Liver (tissue), 9 donors: ENCODE results near the gene CPNE5. TPM values are rescaled to one million over a fixed set of nuclear protein-coding genes. Genes with fewer than 3 reads are reported as not detected.

ENCODE experiments used
- DNase-seq: peaks from one replicate; pipeline ENCODE4 v3.0.0-alpha.2; 2017; ENCODE audit warnings: low spot score
- H3K27ac ChIP-seq, 2 donors: one replicate each; pipeline ENCODE4 v1.7.0; 2013; ENCODE audit warnings: inconsistent platforms in 2 of 2, low read length in 2 of 2, control low read depth in 1 of 2, low read depth in 1 of 2, mild to moderate bottlenecking in 1 of 2
- H3K27me3 ChIP-seq, 4 donors: one replicate each; pipeline versions ENCODE4 v1.6.1 to v1.7.0; 2013; ENCODE audit warnings: low read length in 3 of 4, inconsistent platforms in 1 of 4, mild to moderate bottlenecking in 1 of 4, moderate library complexity in 1 of 4; ENCODE audit not compliant: control insufficient read depth in 4 of 4, insufficient read depth in 4 of 4
- H3K36me3 ChIP-seq, 4 donors: one replicate each; pipeline versions ENCODE4 v1.6.1 to v1.7.0; 2013; ENCODE audit warnings: low read length in 3 of 4, mild to moderate bottlenecking in 3 of 4, low read depth in 1 of 4, moderate library complexity in 1 of 4; ENCODE audit not compliant: control insufficient read depth in 4 of 4, insufficient read depth in 3 of 4
- H3K4me1 ChIP-seq, 4 donors: one replicate each; pipeline versions ENCODE4 v1.6.1 to v1.7.0; 2013; ENCODE audit warnings: low read length in 3 of 4, mild to moderate bottlenecking in 3 of 4, moderate library complexity in 1 of 4; ENCODE audit not compliant: control insufficient read depth in 4 of 4, insufficient read depth in 4 of 4
- H3K4me3 ChIP-seq, 3 donors: one replicate each; pipeline versions ENCODE4 v1.6.1 to v1.7.0; 2013; ENCODE audit warnings: low read length in 3 of 3, control low read depth in 1 of 3, low read depth in 1 of 3, mild to moderate bottlenecking in 1 of 3
- H3K9ac ChIP-seq, 2 donors: one replicate each; pipeline ENCODE4 v1.7.0; 2013; ENCODE audit warnings: low read length in 2 of 2, mild to moderate bottlenecking in 2 of 2, moderate library complexity in 2 of 2, control low read depth in 1 of 2, low read depth in 1 of 2
- H3K9me3 ChIP-seq, 4 donors: one replicate each; pipeline versions ENCODE4 v1.6.1 to v1.7.0; 2013; ENCODE audit warnings: low read length in 3 of 4; ENCODE audit not compliant: control insufficient read depth in 4 of 4
- EGR1 ChIP-seq, 2 donors: IDR thresholded peaks; 2 replicates each; pipeline ENCODE4 v1.6.1; 2016 to 2018; ENCODE audit warnings: antibody characterized with exemption in 2 of 2, low read depth in 2 of 2
- FOXA1 ChIP-seq: IDR thresholded peaks from 2 replicates; pipeline ENCODE4 v1.6.1; 2016; ENCODE audit warnings: antibody characterized with exemption
- FOXA2 ChIP-seq: IDR thresholded peaks from 2 replicates; pipeline ENCODE4 v1.6.1; 2016; ENCODE audit warnings: antibody characterized with exemption
- GABPA ChIP-seq, 2 donors: IDR thresholded peaks in 1 of 2; conservative IDR thresholded peaks in 1 of 2; 2 replicates each; pipeline ENCODE4 v1.6.1; 2016; ENCODE audit warnings: antibody characterized with exemption in 2 of 2, mild to moderate bottlenecking in 1 of 2, moderate library complexity in 1 of 2
- HNF4G ChIP-seq: IDR thresholded peaks from 2 replicates; pipeline ENCODE4 v1.6.1; 2016; ENCODE audit warnings: antibody characterized with exemption
- JUND ChIP-seq, 2 donors: IDR thresholded peaks; 2 replicates each; pipeline ENCODE4 v1.6.1; 2016; ENCODE audit warnings: antibody characterized with exemption in 2 of 2
- NR2F2 ChIP-seq: IDR thresholded peaks from 2 replicates; pipeline ENCODE4 v1.6.1; 2016; ENCODE audit warnings: antibody characterized with exemption
- RAD21 ChIP-seq, 2 donors: IDR thresholded peaks; 2 replicates each; pipeline ENCODE4 v1.6.1; 2016; ENCODE audit warnings: antibody characterized with exemption in 2 of 2, mild to moderate bottlenecking in 2 of 2
- RXRA ChIP-seq, 2 donors: IDR thresholded peaks; 2 replicates each; pipeline ENCODE4 v1.6.1; 2017 to 2018; ENCODE audit warnings: antibody characterized with exemption in 2 of 2, mild to moderate bottlenecking in 1 of 2
- SP1 ChIP-seq: IDR thresholded peaks from 2 replicates; pipeline ENCODE4 v1.6.1; 2018; ENCODE audit warnings: antibody characterized with exemption, mild to moderate bottlenecking
- TAF1 ChIP-seq: conservative IDR thresholded peaks from 2 replicates; pipeline ENCODE4 v1.6.1; 2016; ENCODE audit warnings: antibody characterized with exemption, mild to moderate bottlenecking
- YY1 ChIP-seq: IDR thresholded peaks from 2 replicates; pipeline ENCODE4 v1.6.1; 2016; ENCODE audit warnings: antibody characterized with exemption, mild to moderate bottlenecking
- WGBS: extraction: QIAGEN DNeasy Blood & Tissue Kit; methylation state at CpG from one replicate; pipeline ENCODE4 v1.1.7; 2013; 5-methylcytosine and 5-hydroxymethylcytosine counted together
- polyA plus RNA-seq, 2 donors: library from polyadenylated mRNA; stranded (reverse) in 1 of 2; unstranded in 1 of 2; fragments of 200-250 nt in 1 of 2; fragments of >200 nt in 1 of 2; fragmentation: Nextera tagmentation in 1 of 2; extraction: Ambion mirVana in 1 of 2; gene quantifications; one replicate each; pipeline versions ENCODE4 v1.2.1 to v1.2.3, GENCODE V29; 2013 to 2015
- total RNA-seq, 2 donors: library from RNA; depleted of rRNA; stranded (reverse); fragments of >200 nt; gene quantifications; one replicate each; pipeline ENCODE4 v1.2.3, GENCODE V29; 2014
- TF ChIP-seq, protein P1 (sequence below): IDR thresholded peaks from 2 replicates; pipeline ENCODE4 v1.6.1; 2016; ENCODE audit warnings: antibody characterized with exemption
- TF ChIP-seq, protein P2 (sequence below): IDR thresholded peaks from 2 replicates; pipeline ENCODE4 v1.6.1; 2016; ENCODE audit warnings: antibody characterized with exemption
- TF ChIP-seq, protein P3 (sequence below): fragments of 150-350 bp; IDR thresholded peaks from 2 replicates; pipeline ENCODE4 v1.5.1; 2017; ENCODE audit warnings: improper control_type of control experiment, low read depth, low read length; ENCODE audit not compliant: missing input control
- TF ChIP-seq, protein P4 (sequence below): IDR thresholded peaks from 2 replicates; pipeline ENCODE4 v1.6.1; 2016; ENCODE audit warnings: antibody characterized with exemption
- TF ChIP-seq, protein P5 (sequence below): IDR thresholded peaks from 2 replicates; pipeline ENCODE4 v1.6.1; 2016; ENCODE audit warnings: antibody characterized with exemption, mild to moderate bottlenecking
- donor health status: healthy.
- donor health status: healthy.
- donor health status: healthy.
- donor health status: healthy.
- donor health status: healthy.

CPNE5 gene
- total and polyA plus RNA-seq, 4 donors: 0.24 to 1.1 (median 0.44) TPM

DNA sequence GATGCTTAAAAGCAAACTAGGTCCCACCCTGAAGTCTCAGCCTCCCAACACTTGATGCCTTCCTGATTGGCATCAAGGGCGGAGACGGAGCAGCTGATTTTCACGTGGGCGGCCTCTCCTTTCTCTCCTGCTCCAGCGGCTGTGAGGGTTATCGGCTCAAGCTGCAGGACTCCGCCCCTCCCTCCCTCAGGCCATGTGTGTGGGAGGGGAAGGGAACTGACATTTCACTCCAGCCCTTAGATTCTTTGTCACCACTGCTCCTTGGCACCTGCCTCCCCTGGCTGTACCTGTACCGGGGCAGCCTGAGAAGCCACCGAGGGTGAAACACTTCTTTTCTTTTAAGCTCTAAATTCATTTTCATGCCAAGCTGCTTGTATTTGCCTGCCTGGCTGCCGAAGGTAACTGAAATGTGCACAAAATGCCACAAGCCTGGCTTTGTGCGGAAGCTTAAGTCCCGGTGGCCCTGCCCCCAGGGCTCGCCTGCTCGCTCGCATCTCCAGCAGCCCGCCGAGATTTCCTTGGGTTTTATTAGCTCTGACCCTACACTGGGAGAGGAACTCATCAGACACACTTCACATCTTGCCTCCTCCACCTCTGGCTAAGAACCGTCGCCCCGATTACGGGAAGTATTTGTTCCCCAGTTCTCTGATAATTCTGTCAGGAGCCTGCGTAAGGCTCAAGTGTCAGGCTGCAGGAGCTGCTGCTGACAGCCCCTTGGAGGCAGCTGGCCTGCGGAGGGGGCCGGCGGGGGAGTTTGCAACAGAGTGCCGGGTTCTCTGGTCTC is 9.6 kb upstream of the CPNE5 start:
- Histone ChIP-seq H3K36me3 (no peaks in the 10 kb centered on the region), H3K9ac (no peak overlapping the region), H3K9me3 (no peaks in the 10 kb centered on the region), H3K4me3 (no peak overlapping the region), H3K27ac (no peak overlapping the region), H3K27me3 (no peaks in the 10 kb centered on the region), H3K4me1 (peaks cover 0 to 11% (median 7%) of the 10 kb centered on the region in 4 donors)
- TF ChIP-seq FOXA1 (no peak), GABPA (IDR thresholded peaks at IDR 0.05 in 1 of 2, conservative IDR thresholded peaks at IDR 0.05 in 1 of 2) (no peak), EGR1 (IDR thresholded peaks at IDR 0.05; ENCODE audit: low read depth in 2 of 2) (no peak), SP1 (no peak), RAD21 (IDR thresholded peaks at IDR 0.05) (no peak), JUND (IDR thresholded peaks at IDR 0.05) (no peak), HNF4G (no peak), YY1 (no peak), TAF1 (no peak), FOXA2 (no peak), NR2F2 (no peak), RXRA (IDR thresholded peaks at IDR 0.05) (no peak)
- TF ChIP-seq, protein P1, sequence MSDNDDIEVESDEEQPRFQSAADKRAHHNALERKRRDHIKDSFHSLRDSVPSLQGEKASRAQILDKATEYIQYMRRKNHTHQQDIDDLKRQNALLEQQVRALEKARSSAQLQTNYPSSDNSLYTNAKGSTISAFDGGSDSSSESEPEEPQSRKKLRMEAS: no peak
- TF ChIP-seq, protein P2, sequence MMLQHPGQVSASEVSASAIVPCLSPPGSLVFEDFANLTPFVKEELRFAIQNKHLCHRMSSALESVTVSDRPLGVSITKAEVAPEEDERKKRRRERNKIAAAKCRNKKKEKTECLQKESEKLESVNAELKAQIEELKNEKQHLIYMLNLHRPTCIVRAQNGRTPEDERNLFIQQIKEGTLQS: no peak
- TF ChIP-seq, protein P3, sequence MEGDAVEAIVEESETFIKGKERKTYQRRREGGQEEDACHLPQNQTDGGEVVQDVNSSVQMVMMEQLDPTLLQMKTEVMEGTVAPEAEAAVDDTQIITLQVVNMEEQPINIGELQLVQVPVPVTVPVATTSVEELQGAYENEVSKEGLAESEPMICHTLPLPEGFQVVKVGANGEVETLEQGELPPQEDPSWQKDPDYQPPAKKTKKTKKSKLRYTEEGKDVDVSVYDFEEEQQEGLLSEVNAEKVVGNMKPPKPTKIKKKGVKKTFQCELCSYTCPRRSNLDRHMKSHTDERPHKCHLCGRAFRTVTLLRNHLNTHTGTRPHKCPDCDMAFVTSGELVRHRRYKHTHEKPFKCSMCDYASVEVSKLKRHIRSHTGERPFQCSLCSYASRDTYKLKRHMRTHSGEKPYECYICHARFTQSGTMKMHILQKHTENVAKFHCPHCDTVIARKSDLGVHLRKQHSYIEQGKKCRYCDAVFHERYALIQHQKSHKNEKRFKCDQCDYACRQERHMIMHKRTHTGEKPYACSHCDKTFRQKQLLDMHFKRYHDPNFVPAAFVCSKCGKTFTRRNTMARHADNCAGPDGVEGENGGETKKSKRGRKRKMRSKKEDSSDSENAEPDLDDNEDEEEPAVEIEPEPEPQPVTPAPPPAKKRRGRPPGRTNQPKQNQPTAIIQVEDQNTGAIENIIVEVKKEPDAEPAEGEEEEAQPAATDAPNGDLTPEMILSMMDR: no peak
- TF ChIP-seq, protein P4, sequence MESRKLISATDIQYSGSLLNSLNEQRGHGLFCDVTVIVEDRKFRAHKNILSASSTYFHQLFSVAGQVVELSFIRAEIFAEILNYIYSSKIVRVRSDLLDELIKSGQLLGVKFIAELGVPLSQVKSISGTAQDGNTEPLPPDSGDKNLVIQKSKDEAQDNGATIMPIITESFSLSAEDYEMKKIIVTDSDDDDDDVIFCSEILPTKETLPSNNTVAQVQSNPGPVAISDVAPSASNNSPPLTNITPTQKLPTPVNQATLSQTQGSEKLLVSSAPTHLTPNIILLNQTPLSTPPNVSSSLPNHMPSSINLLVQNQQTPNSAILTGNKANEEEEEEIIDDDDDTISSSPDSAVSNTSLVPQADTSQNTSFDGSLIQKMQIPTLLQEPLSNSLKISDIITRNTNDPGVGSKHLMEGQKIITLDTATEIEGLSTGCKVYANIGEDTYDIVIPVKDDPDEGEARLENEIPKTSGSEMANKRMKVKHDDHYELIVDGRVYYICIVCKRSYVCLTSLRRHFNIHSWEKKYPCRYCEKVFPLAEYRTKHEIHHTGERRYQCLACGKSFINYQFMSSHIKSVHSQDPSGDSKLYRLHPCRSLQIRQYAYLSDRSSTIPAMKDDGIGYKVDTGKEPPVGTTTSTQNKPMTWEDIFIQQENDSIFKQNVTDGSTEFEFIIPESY: no peak
- WGBS: 42% methylated on average over 26 of the region's 26 CpGs
- peak; percentile 74 for DNase-seq

DNA sequence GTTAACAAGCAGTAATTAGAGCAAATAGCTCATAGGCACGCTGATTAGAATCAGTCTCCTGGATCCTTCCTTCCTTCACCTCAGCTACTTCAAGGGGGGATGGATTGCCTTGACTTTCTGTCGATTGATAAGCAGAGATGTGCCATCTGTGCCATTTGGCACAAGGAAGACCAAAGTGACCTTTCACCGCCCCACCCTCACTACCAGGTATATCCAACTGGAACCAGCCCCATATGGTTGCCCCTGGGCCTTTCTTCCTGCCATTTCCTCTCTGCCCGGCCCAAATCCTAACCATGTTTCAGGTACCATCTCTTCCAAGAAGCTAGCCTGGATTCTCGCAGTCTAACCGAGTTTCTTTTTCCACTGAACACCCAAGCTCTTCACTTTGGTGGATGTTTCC is 8.7 kb upstream of the CPNE5 start:
- Histone ChIP-seq H3K4me1 (peaks cover 0 to 7% (median 5%) of the 10 kb centered on the region in 4 donors), H3K4me3 (no peak overlapping the region), H3K9me3 (no peaks in the 10 kb centered on the region), H3K9ac (no peak overlapping the region), H3K27me3 (no peaks in the 10 kb centered on the region), H3K36me3 (no peaks in the 10 kb centered on the region), H3K27ac (no peak overlapping the region)
- TF ChIP-seq JUND (IDR thresholded peaks at IDR 0.05) (no peak), HNF4G (no peak), NR2F2 (no peak), FOXA1 (no peak), RAD21 (IDR thresholded peaks at IDR 0.05) (no peak), RXRA (IDR thresholded peaks at IDR 0.05) (no peak), GABPA (IDR thresholded peaks at IDR 0.05 in 1 of 2, conservative IDR thresholded peaks at IDR 0.05 in 1 of 2) (no peak), FOXA2 (no peak)
- TF ChIP-seq, protein P5, sequence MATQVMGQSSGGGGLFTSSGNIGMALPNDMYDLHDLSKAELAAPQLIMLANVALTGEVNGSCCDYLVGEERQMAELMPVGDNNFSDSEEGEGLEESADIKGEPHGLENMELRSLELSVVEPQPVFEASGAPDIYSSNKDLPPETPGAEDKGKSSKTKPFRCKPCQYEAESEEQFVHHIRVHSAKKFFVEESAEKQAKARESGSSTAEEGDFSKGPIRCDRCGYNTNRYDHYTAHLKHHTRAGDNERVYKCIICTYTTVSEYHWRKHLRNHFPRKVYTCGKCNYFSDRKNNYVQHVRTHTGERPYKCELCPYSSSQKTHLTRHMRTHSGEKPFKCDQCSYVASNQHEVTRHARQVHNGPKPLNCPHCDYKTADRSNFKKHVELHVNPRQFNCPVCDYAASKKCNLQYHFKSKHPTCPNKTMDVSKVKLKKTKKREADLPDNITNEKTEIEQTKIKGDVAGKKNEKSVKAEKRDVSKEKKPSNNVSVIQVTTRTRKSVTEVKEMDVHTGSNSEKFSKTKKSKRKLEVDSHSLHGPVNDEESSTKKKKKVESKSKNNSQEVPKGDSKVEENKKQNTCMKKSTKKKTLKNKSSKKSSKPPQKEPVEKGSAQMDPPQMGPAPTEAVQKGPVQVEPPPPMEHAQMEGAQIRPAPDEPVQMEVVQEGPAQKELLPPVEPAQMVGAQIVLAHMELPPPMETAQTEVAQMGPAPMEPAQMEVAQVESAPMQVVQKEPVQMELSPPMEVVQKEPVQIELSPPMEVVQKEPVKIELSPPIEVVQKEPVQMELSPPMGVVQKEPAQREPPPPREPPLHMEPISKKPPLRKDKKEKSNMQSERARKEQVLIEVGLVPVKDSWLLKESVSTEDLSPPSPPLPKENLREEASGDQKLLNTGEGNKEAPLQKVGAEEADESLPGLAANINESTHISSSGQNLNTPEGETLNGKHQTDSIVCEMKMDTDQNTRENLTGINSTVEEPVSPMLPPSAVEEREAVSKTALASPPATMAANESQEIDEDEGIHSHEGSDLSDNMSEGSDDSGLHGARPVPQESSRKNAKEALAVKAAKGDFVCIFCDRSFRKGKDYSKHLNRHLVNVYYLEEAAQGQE: no peak
- TF ChIP-seq, protein P1: no peak
- TF ChIP-seq, protein P2: no peak
- TF ChIP-seq, protein P4: no peak
- 92% methylated on average over 6 of the region's 6 CpGs for WGBS
- DNase-seq: no peak
